Endothelial cell (in vitro differentiated cells): ENCODE data around the gene BEND7. TPM values are rescaled to one million over a fixed set of nuclear protein-coding genes. Genes with fewer than 3 reads are reported as not detected.

Experiments used
- DNase-seq: peaks from one replicate; pipeline ENCODE4 v3.0.0; 2021; ENCODE audit warnings: low spot score
- H3K27ac Mint-ChIP-seq: one replicate; pipeline ENCODE4 v1.8.0; 2021; ENCODE audit warnings: mixed read lengths, inconsistent platforms; ENCODE audit not compliant: unreplicated experiment
- H3K27me3 Mint-ChIP-seq: one replicate; pipeline ENCODE4 v1.8.0; 2021; ENCODE audit warnings: mild to moderate bottlenecking, moderate library complexity, mixed read lengths, inconsistent platforms; ENCODE audit not compliant: unreplicated experiment
- H3K36me3 Mint-ChIP-seq: one replicate; pipeline ENCODE4 v1.8.0; 2021; ENCODE audit warnings: mild to moderate bottlenecking, low read depth, mixed read lengths, inconsistent platforms; ENCODE audit not compliant: unreplicated experiment
- H3K4me1 Mint-ChIP-seq: one replicate; pipeline ENCODE4 v1.8.0; 2021; ENCODE audit warnings: mild to moderate bottlenecking, mixed read lengths, inconsistent platforms; ENCODE audit not compliant: unreplicated experiment
- H3K4me3 Mint-ChIP-seq: one replicate; pipeline ENCODE4 v1.8.0; 2021; ENCODE audit warnings: mild to moderate bottlenecking, mixed read lengths, inconsistent platforms; ENCODE audit not compliant: unreplicated experiment
- H3K9me3 Mint-ChIP-seq: one replicate; pipeline ENCODE4 v1.8.0; 2021; ENCODE audit warnings: mixed read lengths, inconsistent platforms; ENCODE audit not compliant: unreplicated experiment
- CTCF ChIP-seq: fragments of 200-600 bp; sonication (generic); IDR thresholded peaks from one replicate; pipeline ENCODE4 v1.5.0; 2021; ENCODE audit warnings: antibody characterized with exemption; ENCODE audit not compliant: unreplicated experiment
- total RNA-seq: library from RNA; stranded (reverse); fragmentation: NEBNext Ultra II Directional; extraction: Animal tissue kit (Norgen Biotek cat#: 25700); gene quantifications from one replicate; pipeline ENCODE4 v1.2.1, GENCODE V29; 2021; ENCODE audit not compliant: unreplicated experiment

The BEND7 gene
- total RNA-seq, 1 donor from 2014 or later, result 53.3 TPM

- H3K27ac Mint-ChIP-seq, result no peak overlapping the region
- H3K36me3 Mint-ChIP-seq, result no peaks in the 10 kb centered on the region
- no peak for TF ChIP-seq CTCF
- H3K9me3 Mint-ChIP-seq, result no peaks in the 10 kb centered on the region
- H3K4me3 Mint-ChIP-seq, result no peak overlapping the region
- peaks cover 4% of the 10 kb centered on the region for H3K4me1 Mint-ChIP-seq
- DNase-seq, result no peak
- peaks cover 2% of the 10 kb centered on the region for H3K27me3 Mint-ChIP-seq
Observed at GRCh38 chr10:13396369-13396768, 132.4 kb downstream of the BEND7 start.

GRCh38 chr10:13395540-13395939, 133.3 kb downstream of the BEND7 start:
- Mint-ChIP-seq H3K36me3 (no peaks in the 10 kb centered on the region), H3K27me3 (peaks cover 2% of the 10 kb centered on the region), H3K9me3 (no peaks in the 10 kb centered on the region), H3K4me1 (peaks cover 10% of the 10 kb centered on the region), H3K4me3 (no peak overlapping the region), H3K27ac (no peak overlapping the region)
- no peak for DNase-seq
- no peak for TF ChIP-seq CTCF

- Mint-ChIP-seq H3K9me3 (no peaks in the 10 kb centered on the region), H3K36me3 (no peaks in the 10 kb centered on the region), H3K4me3 (no peak overlapping the region), H3K27me3 (peaks cover 2% of the 10 kb centered on the region), H3K4me1 (peaks cover 15% of the 10 kb centered on the region), H3K27ac (no peak overlapping the region)
- no peak for TF ChIP-seq CTCF
- no peak for DNase-seq
Observed at GRCh38 chr10:13393640-13394039, 135.2 kb downstream of the BEND7 start.

GRCh38 chr10:13392701-13393100, 136.1 kb downstream of the BEND7 start:
- DNase-seq, result no peak
- Mint-ChIP-seq H3K36me3 (no peaks in the 10 kb centered on the region), H3K27me3 (peaks cover 4% of the 10 kb centered on the region), H3K27ac (no peak overlapping the region), H3K4me1 (peaks cover 15% of the 10 kb centered on the region), H3K9me3 (no peaks in the 10 kb centered on the region), H3K4me3 (no peak overlapping the region)
- no peak for TF ChIP-seq CTCF

Other genes with a start within 250 kb of the BEND7 start
- 10.2 TPM for gene PHYH, start 228.9 kb downstream of the BEND7 start, total RNA-seq
- gene SEPHS1, start 180.7 kb downstream of the BEND7 start, total RNA-seq, result 74.9 TPM
- 19.7 TPM for gene PRPF18, start 58.0 kb upstream of the BEND7 start, total RNA-seq